CD4-positive, alpha-beta memory T cell (primary cell): Measurements from ENCODE around the gene MATK. TPM values are rescaled to one million over a fixed set of nuclear protein-coding genes. Genes with fewer than 3 reads are reported as not detected.

Experiments
- CTCF ChIA-PET: fragments of 350-600 bp; sonication (Branson Sonifier 250); formaldehyde crosslinking; loops from one replicate; lab custom pipeline; 2021; ENCODE audit warnings: inconsistent platforms; ENCODE audit not compliant: partially characterized antibody; lab: Charles Lee
- POLR2A ChIA-PET: fragments of 350-600 bp; sonication (Branson Sonifier 250); formaldehyde crosslinking; loops from one replicate; lab custom pipeline; 2021; ENCODE audit not compliant: partially characterized antibody; lab: Charles Lee
- DNase-seq, 5 donors: peaks; one replicate each; pipeline versions ENCODE4 v3.0.0 to v3.0.0-alpha.2; 2020 to 2022; ENCODE audit warnings: mixed read lengths in 1 of 5
- H3K27ac ChIP-seq: one replicate; pipeline ENCODE4 v1.7.0; 2013; ENCODE audit warnings: low read depth, low read length
- H3K27me3 ChIP-seq: 2 replicates; pipeline ENCODE4 v1.7.0; 2013; ENCODE audit warnings: mild to moderate bottlenecking, low read length, moderate library complexity; ENCODE audit not compliant: insufficient read depth
- H3K36me3 ChIP-seq: 2 replicates; pipeline ENCODE4 v1.7.0; 2013; ENCODE audit warnings: mild to moderate bottlenecking, low read length, moderate library complexity; ENCODE audit not compliant: insufficient read depth
- H3K4me1 ChIP-seq: 2 replicates; pipeline ENCODE4 v1.7.0; 2013; ENCODE audit warnings: mild to moderate bottlenecking, low read length, moderate library complexity; ENCODE audit not compliant: insufficient read depth
- H3K4me3 ChIP-seq, 2 donors: one replicate each; pipeline ENCODE4 v1.7.0; 2013; ENCODE audit warnings: low read length in 2 of 2, mild to moderate bottlenecking in 1 of 2
- H3K9me3 ChIP-seq, 2 donors: one replicate each; pipeline ENCODE4 v1.7.0; 2013; ENCODE audit warnings: low read length in 2 of 2, control low read depth in 1 of 2; ENCODE audit not compliant: control insufficient read depth in 1 of 2
- H3K27ac Mint-ChIP-seq, 7 donors: one replicate each; pipeline ENCODE4 v1.8.0; 2020 to 2021; ENCODE audit warnings: mixed read lengths in 7 of 7, mild to moderate bottlenecking in 6 of 7, inconsistent platforms in 3 of 7, moderate library complexity in 3 of 7
- H3K27me3 Mint-ChIP-seq, 2 donors: one replicate each; pipeline ENCODE4 v1.8.0; 2020 to 2021; ENCODE audit warnings: mixed read lengths in 2 of 2
- H3K36me3 Mint-ChIP-seq, 2 donors: one replicate each; pipeline ENCODE4 v1.8.0; 2020 to 2021; ENCODE audit warnings: mixed read lengths in 2 of 2, inconsistent platforms in 1 of 2, mild to moderate bottlenecking in 1 of 2
- H3K4me1 Mint-ChIP-seq, 4 donors: one replicate each; pipeline ENCODE4 v1.8.0; 2020 to 2021; ENCODE audit warnings: mixed read lengths in 4 of 4, mild to moderate bottlenecking in 1 of 4
- H3K4me3 Mint-ChIP-seq, 8 donors: one replicate each; pipeline ENCODE4 v1.8.0; 2020 to 2021; ENCODE audit warnings: mixed read lengths in 8 of 8, mild to moderate bottlenecking in 7 of 8, moderate library complexity in 6 of 8, inconsistent platforms in 3 of 8
- H3K9me3 Mint-ChIP-seq, 8 donors: one replicate each; pipeline ENCODE4 v1.8.0; 2020 to 2021; ENCODE audit warnings: mixed read lengths in 8 of 8, mild to moderate bottlenecking in 5 of 8, inconsistent platforms in 3 of 8, moderate library complexity in 1 of 8
- intact Hi-C: fragments of 100-400 bp; cut with micrococcal nuclease; formaldehyde crosslinking; loops from one replicate; pipeline ENCODE4 v1.15.1; 2023
- polyA plus RNA-seq, 2 donors: library from polyadenylated mRNA; unstranded; fragments of 300-500 nt; fragmentation: Illumina TruSeq; gene quantifications; one replicate each; pipeline ENCODE4 v1.2.3, GENCODE V29; 2021
- total RNA-seq, 2 experiments: library from RNA; stranded (reverse); gene quantifications; one replicate each; pipeline ENCODE4 v1.2.3, GENCODE V29; 2021

The MATK gene
- total and polyA plus RNA-seq, 4 experiments from 2014 or later: 7.2 to 27.7 (median 14.5) TPM

GRCh38 chr19:3821857-3822364 is 35.7 kb upstream of the MATK start:
- Histone ChIP-seq H3K4me3 (no peak overlapping the region), H3K4me1 (peaks cover 13% of the 10 kb centered on the region), H3K36me3 (no peaks in the 10 kb centered on the region), H3K27ac (no peak overlapping the region), H3K27me3 (no peaks in the 10 kb centered on the region), H3K9me3 (no peaks in the 10 kb centered on the region)
- intact Hi-C loops: loop anchor here (1.0 to 5.0 kb wide), 4 partner anchors 37 to 122 kb away; partner anchors contain the start of genes MRPL54 and PIP5K1C
- Mint-ChIP-seq H3K4me3 (peak overlapping the region in 6 of 8 donors; percentile 41 to 76 (median 58)), H3K27me3 (no peaks in the 10 kb centered on the region), H3K27ac (peak overlapping the region; percentile 42 to 84 (median 61)), H3K36me3 (no peaks in the 10 kb centered on the region), H3K9me3 (no peaks in the 10 kb centered on the region), H3K4me1 (peaks cover 7 to 29% (median 16%) of the 10 kb centered on the region in 4 donors)
- POLR2A ChIA-PET: interaction anchor here (0.5 to 3.2 kb wide), 8 partner anchors 10 to 94 kb away, joined by 3 to 30 read pairs (median 4); partner anchors contain the start of genes APBA3, MATK and MRPL54
- CTCF ChIA-PET: interaction anchor here (0.8 to 5.2 kb wide), 22 partner anchors 9 to 380 kb away, joined by 3 to 82 read pairs (median 4); partner anchors contain the start of genes APBA3 and MRPL54
- peak; percentile 82 to 88 (median 85) for DNase-seq

- Histone ChIP-seq H3K9me3 (no peaks in the 10 kb centered on the region), H3K27ac (no peak overlapping the region), H3K27me3 (no peaks in the 10 kb centered on the region), H3K4me3 (no peak overlapping the region), H3K4me1 (peaks cover 13% of the 10 kb centered on the region), H3K36me3 (no peaks in the 10 kb centered on the region)
- Mint-ChIP-seq H3K27ac (no peak overlapping the region), H3K27me3 (no peaks in the 10 kb centered on the region), H3K4me3 (no peak overlapping the region), H3K4me1 (peaks cover 7 to 29% (median 16%) of the 10 kb centered on the region in 4 donors), H3K9me3 (no peaks in the 10 kb centered on the region), H3K36me3 (no peaks in the 10 kb centered on the region)
- ChIA-PET POLR2A (interaction anchor here (2.9 to 3.2 kb wide), 2 partner anchors 9 to 59 kb away, joined by 19 to 30 read pairs; partner anchors contain the start of genes APBA3 and MRPL54), CTCF (interaction anchor here (1.0 to 5.2 kb wide), 9 partner anchors 8 to 155 kb away, joined by 3 to 82 read pairs (median 7); partner anchors contain the start of genes APBA3 and MRPL54)
- intact Hi-C loops: loop anchor here (5.0 kb wide), 1 partner anchor 99 kb away; no protein-coding TSS in a partner anchor
- DNase-seq: no peak
Observed at GRCh38 chr19:3821156-3821555, 35.0 kb upstream of the MATK start.

- no peaks in the 10 kb centered on the region for H3K36me3 Mint-ChIP-seq
- intact Hi-C loops: loop anchor here (5.0 kb wide), 1 partner anchor 98 kb away; no protein-coding TSS in a partner anchor
- no peak for DNase-seq
- Histone ChIP-seq H3K36me3 (no peaks in the 10 kb centered on the region), H3K27me3 (no peaks in the 10 kb centered on the region), H3K4me1 (peaks cover 15% of the 10 kb centered on the region), H3K4me3 (no peak overlapping the region), H3K9me3 (no peaks in the 10 kb centered on the region), H3K27ac (no peak overlapping the region)
- POLR2A ChIA-PET: interaction anchor here (2.7 kb wide), 1 partner anchor 57 kb away, joined by 15 read pairs; the partner anchor contains the start of gene MRPL54
- H3K9me3 Mint-ChIP-seq: no peaks in the 10 kb centered on the region
- no peak overlapping the region for H3K4me3 Mint-ChIP-seq
- no peaks in the 10 kb centered on the region for H3K27me3 Mint-ChIP-seq
- peaks cover 7 to 32% (median 18%) of the 10 kb centered on the region in 4 donors for H3K4me1 Mint-ChIP-seq
- no peak overlapping the region for H3K27ac Mint-ChIP-seq
- CTCF ChIA-PET: interaction anchor here (5.2 kb wide), 1 partner anchor 60 kb away, joined by 82 read pairs; the partner anchor contains the start of genes APBA3 and MRPL54
Observed at GRCh38 chr19:3819989-3820388, 33.8 kb upstream of the MATK start.

- CTCF ChIA-PET: interaction anchor here (0.9 to 2.7 kb wide), 2 partner anchors 10 to 57 kb away, joined by 3 to 17 read pairs; partner anchors contain the start of genes APBA3 and MRPL54
- intact Hi-C loops: no loop called here
- no peak overlapping the region for H3K27ac Mint-ChIP-seq
- no peaks in the 10 kb centered on the region for H3K9me3 Mint-ChIP-seq
- no peak for DNase-seq
- H3K36me3 Mint-ChIP-seq: no peaks in the 10 kb centered on the region
- Histone ChIP-seq H3K36me3 (no peaks in the 10 kb centered on the region), H3K27me3 (no peaks in the 10 kb centered on the region), H3K27ac (no peak overlapping the region), H3K4me3 (no peak overlapping the region), H3K4me1 (peaks cover 25% of the 10 kb centered on the region), H3K9me3 (no peaks in the 10 kb centered on the region)
- H3K27me3 Mint-ChIP-seq: no peaks in the 10 kb centered on the region
- peaks cover 16 to 43% (median 28%) of the 10 kb centered on the region in 4 donors for H3K4me1 Mint-ChIP-seq
- H3K4me3 Mint-ChIP-seq: no peak overlapping the region
- POLR2A ChIA-PET: interaction anchor here (1.2 to 2.7 kb wide), 3 partner anchors 28 to 58 kb away, joined by 3 to 15 read pairs (median 4); partner anchors contain the start of genes APBA3 and MRPL54
Observed at GRCh38 chr19:3818918-3819317, 32.7 kb upstream of the MATK start.

GRCh38 chr19:3818466-3818865 is 32.3 kb upstream of the MATK start:
- peak overlapping the region in 1 of 8 donors; percentile 51 for H3K4me3 Mint-ChIP-seq
- peaks cover 30% of the 10 kb centered on the region for H3K4me1 ChIP-seq
- H3K27ac ChIP-seq: no peak overlapping the region
- peaks cover 20 to 48% (median 32%) of the 10 kb centered on the region in 4 donors for H3K4me1 Mint-ChIP-seq
- ChIA-PET CTCF (interaction anchor here (0.9 to 2.7 kb wide), 3 partner anchors 9 to 57 kb away, joined by 3 to 17 read pairs (median 5); partner anchors contain the start of genes APBA3 and MRPL54), POLR2A (interaction anchor here (1.2 to 2.7 kb wide), 3 partner anchors 28 to 57 kb away, joined by 3 to 15 read pairs (median 4); partner anchors contain the start of genes APBA3 and MRPL54)
- intact Hi-C loops: no loop called here
- no peaks in the 10 kb centered on the region for H3K27me3 ChIP-seq
- H3K27ac Mint-ChIP-seq: peak overlapping the region in 4 of 7 donors; percentile 14 to 52 (median 32)
- no peaks in the 10 kb centered on the region for H3K36me3 Mint-ChIP-seq
- H3K9me3 Mint-ChIP-seq: no peaks in the 10 kb centered on the region
- H3K4me3 ChIP-seq: no peak overlapping the region
- DNase-seq: no peak
- H3K27me3 Mint-ChIP-seq: no peaks in the 10 kb centered on the region
- H3K36me3 ChIP-seq: no peaks in the 10 kb centered on the region
- H3K9me3 ChIP-seq: no peaks in the 10 kb centered on the region

GRCh38 chr19:3817761-3818160 is 31.6 kb upstream of the MATK start:
- H3K36me3 ChIP-seq: no peaks in the 10 kb centered on the region
- no peaks in the 10 kb centered on the region for H3K36me3 Mint-ChIP-seq
- CTCF ChIA-PET: interaction anchor here (0.7 to 2.7 kb wide), 3 partner anchors 20 to 56 kb away, joined by 3 to 17 read pairs (median 5); partner anchors contain the start of genes APBA3 and MRPL54
- H3K27me3 ChIP-seq: no peaks in the 10 kb centered on the region
- peaks cover 26 to 55% (median 38%) of the 10 kb centered on the region in 4 donors for H3K4me1 Mint-ChIP-seq
- no peaks in the 10 kb centered on the region for H3K9me3 Mint-ChIP-seq
- POLR2A ChIA-PET: interaction anchor here (2.7 kb wide), 1 partner anchor 55 kb away, joined by 15 read pairs; the partner anchor contains the start of gene MRPL54
- H3K4me1 ChIP-seq: peaks cover 37% of the 10 kb centered on the region
- no peak overlapping the region for H3K27ac ChIP-seq
- no peaks in the 10 kb centered on the region for H3K27me3 Mint-ChIP-seq
- H3K4me3 ChIP-seq: no peak overlapping the region
- H3K4me3 Mint-ChIP-seq: peak overlapping the region in 2 of 8 donors; percentile 59
- intact Hi-C loops: no loop called here
- H3K9me3 ChIP-seq: no peaks in the 10 kb centered on the region
- DNase-seq: no peak
- H3K27ac Mint-ChIP-seq: peak overlapping the region in 1 of 7 donors; percentile 52
